GM12865 (cell line): Measurements from ENCODE around the gene SLC66A1.

Experiments
- DNase-seq: peaks from one replicate; pipeline ENCODE4 v3.0.0; 2010; ENCODE audit warnings: low read depth
- H3K4me3 ChIP-seq: 2 replicates; pipeline ENCODE4 v1.5.1; 2011; ENCODE audit warnings: mild to moderate bottlenecking, low read depth, low read length, control low read depth
- CTCF ChIP-seq: IDR thresholded peaks from 2 replicates; pipeline ENCODE4 v1.5.1; 2011; ENCODE audit warnings: low read length, control low read depth, low read depth, inconsistent platforms; ENCODE audit not compliant: insufficient read depth; ENCODE audit errors: missing control alignments

SLC66A1 gene

GRCh38 chr1:19374083-19374801 is 62.1 kb downstream of the SLC66A1 start:
- H3K4me3 ChIP-seq = no peak overlapping the region
- peak; percentile 58 for TF ChIP-seq CTCF
- DNase-seq = peak; percentile 31

GRCh38 chr1:19374926-19375325 is 62.8 kb downstream of the SLC66A1 start:
- no peak for DNase-seq
- no peak for TF ChIP-seq CTCF
- H3K4me3 ChIP-seq = no peak overlapping the region

- no peak for TF ChIP-seq CTCF
- no peak for DNase-seq
- H3K4me3 ChIP-seq = no peak overlapping the region
Observed at GRCh38 chr1:19375631-19376400, 63.7 kb downstream of the SLC66A1 start.

GRCh38 chr1:19376428-19377372 is 64.6 kb downstream of the SLC66A1 start:
- no peak overlapping the region for H3K4me3 ChIP-seq
- no peak for TF ChIP-seq CTCF
- no peak for DNase-seq

GRCh38 chr1:19377812-19378718 is 65.9 kb downstream of the SLC66A1 start:
- H3K4me3 ChIP-seq = no peak overlapping the region
- no peak for DNase-seq
- no peak for TF ChIP-seq CTCF
